Measurements from ENCODE around the gene NOTCH2. TPM values are rescaled to one million over a fixed set of nuclear protein-coding genes. Genes with fewer than 3 reads are reported as not detected.

NOTCH2 gene
- total RNA-seq, 1 experiment from 2014 or later: 61.5 TPM

GRCh38 chr1:119893827-119894700 is 175.4 kb downstream of the NOTCH2 start:
- no peak overlapping the region for H3K4me2 ChIP-seq (ENCODE audit: low read length)
- H3K27ac ChIP-seq (ENCODE audit: low read length): no peak overlapping the region
- no peaks in the 10 kb centered on the region for H3K79me2 ChIP-seq (ENCODE audit: low read length)
- intact Hi-C loops (cut with micrococcal nuclease): no loop called here
- no peaks in the 10 kb centered on the region for H3F3A ChIP-seq (ENCODE audit: low read length, unreplicated experiment)
- ChIA-PET POLR2A (ENCODE audit: unreplicated experiment) (no interaction called here), CTCF (no interaction called here)
- H3K4me3 ChIP-seq (ENCODE audit: low read length): no peak overlapping the region
- H3K9ac ChIP-seq (ENCODE audit: low read length): no peak overlapping the region
- no peak for DNase-seq
- no peaks in the 10 kb centered on the region for H3K9me3 ChIP-seq (ENCODE audit: low read length)
- TF ChIP-seq CTCF (conservative IDR thresholded peaks at IDR 0.05; ENCODE audit: low read depth, low read length) (no peak), EZH2 (IDR thresholded peaks at IDR 0.05; ENCODE audit: low read length, unreplicated experiment) (no peak), EZH2phosphoT487 (IDR thresholded peaks at IDR 0.05; ENCODE audit: borderline replicate concordance, low read length) (no peak)
- H3K4me1 ChIP-seq (ENCODE audit: insufficient read depth, low read length): 0 out of 2 replicates have a peak, but pooled peaks cover 3% of the 10 kb centered on the region
- no peak overlapping the region for H2AFZ ChIP-seq (ENCODE audit: low read length)
- no peaks in the 10 kb centered on the region for H3K36me3 ChIP-seq (ENCODE audit: low read depth, low read length)
- no TSS peak for BruUV-seq (replicated peaks)
- H3K27me3 ChIP-seq (ENCODE audit: low read length): no peaks in the 10 kb centered on the region
- H3K9me2 ChIP-seq (replicated peaks; ENCODE audit: low read length): no peaks in the 10 kb centered on the region
- H4K20me1 ChIP-seq (ENCODE audit: low read length): no peaks in the 10 kb centered on the region
- no peak for ATAC-seq

GRCh38 chr1:119893238-119893791 is 176.1 kb downstream of the NOTCH2 start:
- Histone ChIP-seq H2AFZ (ENCODE audit: low read length) (no peak overlapping the region), H3K36me3 (ENCODE audit: low read depth, low read length) (no peaks in the 10 kb centered on the region), H3K4me1 (ENCODE audit: insufficient read depth, low read length) (0 out of 2 replicates have a peak, but pooled peaks cover 3% of the 10 kb centered on the region), H3K27me3 (ENCODE audit: low read length) (no peaks in the 10 kb centered on the region), H3K9me2 (replicated peaks; ENCODE audit: low read length) (no peaks in the 10 kb centered on the region), H3K79me2 (ENCODE audit: low read length) (no peaks in the 10 kb centered on the region), H3K27ac (ENCODE audit: low read length) (no peak overlapping the region), H3K4me3 (ENCODE audit: low read length) (no peak overlapping the region), H3K9ac (ENCODE audit: low read length) (no peak overlapping the region), H3K4me2 (ENCODE audit: low read length) (no peak overlapping the region), H4K20me1 (ENCODE audit: low read length) (no peaks in the 10 kb centered on the region), H3F3A (ENCODE audit: low read length, unreplicated experiment) (no peaks in the 10 kb centered on the region), H3K9me3 (ENCODE audit: low read length) (no peaks in the 10 kb centered on the region)
- DNase-seq: no peak
- intact Hi-C loops (cut with micrococcal nuclease): no loop called here
- CTCF ChIA-PET: no interaction called here
- POLR2A ChIA-PET (ENCODE audit: unreplicated experiment): no interaction called here
- TF ChIP-seq EZH2phosphoT487 (IDR thresholded peaks at IDR 0.05; ENCODE audit: borderline replicate concordance, low read length) (no peak), EZH2 (IDR thresholded peaks at IDR 0.05; ENCODE audit: low read length, unreplicated experiment) (no peak), CTCF (conservative IDR thresholded peaks at IDR 0.05; ENCODE audit: low read depth, low read length) (no peak)
- no TSS peak for BruUV-seq (replicated peaks)
- ATAC-seq: no peak

GRCh38 chr1:119891386-119891785 is 178.1 kb downstream of the NOTCH2 start:
- no peak overlapping the region for H2AFZ ChIP-seq (ENCODE audit: low read length)
- POLR2A ChIA-PET (ENCODE audit: unreplicated experiment): no interaction called here
- H3K9ac ChIP-seq (ENCODE audit: low read length): no peak overlapping the region
- no TSS peak for BruUV-seq (replicated peaks)
- H3K27me3 ChIP-seq (ENCODE audit: low read length): no peaks in the 10 kb centered on the region
- no peaks in the 10 kb centered on the region for H3K36me3 ChIP-seq (ENCODE audit: low read depth, low read length)
- H4K20me1 ChIP-seq (ENCODE audit: low read length): no peaks in the 10 kb centered on the region
- no peaks in the 10 kb centered on the region for H3F3A ChIP-seq (ENCODE audit: low read length, unreplicated experiment)
- H3K79me2 ChIP-seq (ENCODE audit: low read length): no peaks in the 10 kb centered on the region
- 0 out of 2 replicates have a peak, but pooled peaks cover 3% of the 10 kb centered on the region for H3K4me1 ChIP-seq (ENCODE audit: insufficient read depth, low read length)
- CTCF ChIA-PET: no interaction called here
- no peak overlapping the region for H3K4me2 ChIP-seq (ENCODE audit: low read length)
- H3K9me3 ChIP-seq (ENCODE audit: low read length): no peaks in the 10 kb centered on the region
- no peak for ATAC-seq
- H3K27ac ChIP-seq (ENCODE audit: low read length): no peak overlapping the region
- no peak for DNase-seq
- intact Hi-C loops (cut with micrococcal nuclease): no loop called here
- H3K4me3 ChIP-seq (ENCODE audit: low read length): no peak overlapping the region
- TF ChIP-seq EZH2phosphoT487 (IDR thresholded peaks at IDR 0.05; ENCODE audit: borderline replicate concordance, low read length) (no peak), EZH2 (IDR thresholded peaks at IDR 0.05; ENCODE audit: low read length, unreplicated experiment) (no peak), CTCF (conservative IDR thresholded peaks at IDR 0.05; ENCODE audit: low read depth, low read length) (no peak)
- H3K9me2 ChIP-seq (replicated peaks; ENCODE audit: low read length): no peaks in the 10 kb centered on the region

All from PC-3 (cell line).